BJ (cell line): ENCODE data around the gene TIGD3. TPM values are rescaled to one million over a fixed set of nuclear protein-coding genes. Genes with fewer than 3 reads are reported as not detected.

Experiments used
- CTCF ChIA-PET: fragments of 350-600 bp; formaldehyde crosslinking; extraction: SDS; loops from one replicate; lab custom pipeline; 2021; ENCODE audit warnings: antibody characterized with exemption, inconsistent platforms; lab: Yijun Ruan, JAX
- POLR2A ChIA-PET: fragments of 300-600 bp; sonication (Branson Sonifier 250); formaldehyde crosslinking; extraction: SDS; loops from one replicate; lab custom pipeline; 2021; ENCODE audit warnings: antibody characterized with exemption; lab: Charles Lee
- DNase-seq: peaks from one replicate; pipeline ENCODE4 v3.0.0-alpha.2; 2011; ENCODE audit warnings: low read depth
- H3K27me3 ChIP-seq: 2 replicates; pipeline ENCODE4 v1.6.0; 2011; ENCODE audit warnings: low read length; ENCODE audit not compliant: control insufficient read depth, insufficient read depth
- H3K36me3 ChIP-seq: 2 replicates; pipeline ENCODE4 v1.5.1; 2011; ENCODE audit warnings: low read length; ENCODE audit not compliant: control insufficient read depth, insufficient read depth
- H3K4me3 ChIP-seq: 2 replicates; pipeline ENCODE4 v1.5.1; 2011; ENCODE audit warnings: low read depth, mild to moderate bottlenecking, control low read depth, low read length
- polyA plus RNA-seq: library from polyadenylated mRNA; depleted of rRNA; stranded (reverse); fragments of >200 nt; gene quantifications from 2 replicates; pipeline ENCODE4 v1.2.3, GENCODE V29; 2011
- TF ChIP-seq, protein P1 (sequence below): IDR thresholded peaks from 2 replicates; pipeline ENCODE4 v1.5.1; 2011; ENCODE audit warnings: low read depth, mild to moderate bottlenecking, control low read depth, inconsistent platforms, low read length, moderate library complexity; ENCODE audit not compliant: insufficient read depth

TIGD3 gene
- polyA plus RNA-seq, 1 experiment: 0.06 TPM

DNA sequence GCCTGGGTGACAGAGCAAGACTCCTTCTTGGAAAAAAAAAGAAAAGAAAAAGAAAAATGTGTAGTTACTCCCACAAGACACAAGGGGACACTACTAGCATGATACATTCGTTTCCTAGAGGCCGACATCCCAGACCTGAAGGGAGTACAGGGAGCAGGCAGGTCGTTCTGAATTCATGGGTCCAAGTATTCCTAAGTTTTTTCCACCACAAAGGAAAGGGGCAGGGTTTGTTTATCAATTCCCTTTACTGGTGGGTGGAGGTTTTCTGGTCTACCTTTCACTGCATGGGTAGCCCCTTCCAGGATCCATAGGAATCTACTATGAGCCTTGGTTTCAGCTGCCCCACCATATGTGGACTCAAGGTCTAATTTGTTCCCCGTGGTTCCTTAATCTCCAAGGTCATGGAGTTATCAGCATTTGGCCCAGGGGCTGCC, 11.8 kb downstream of the TIGD3 start:
- ChIA-PET CTCF (interaction anchor here (0.7 to 1.5 kb wide), 9 partner anchors 12 to 227 kb away, joined by 3 to 7 read pairs (median 4); partner anchors contain the start of gene TIGD3), POLR2A (no interaction called here)
- H3K36me3 ChIP-seq: no peaks in the 10 kb centered on the region
- H3K27me3 ChIP-seq: no peaks in the 10 kb centered on the region
- H3K4me3 ChIP-seq: no peak overlapping the region
- TF ChIP-seq, protein P1, sequence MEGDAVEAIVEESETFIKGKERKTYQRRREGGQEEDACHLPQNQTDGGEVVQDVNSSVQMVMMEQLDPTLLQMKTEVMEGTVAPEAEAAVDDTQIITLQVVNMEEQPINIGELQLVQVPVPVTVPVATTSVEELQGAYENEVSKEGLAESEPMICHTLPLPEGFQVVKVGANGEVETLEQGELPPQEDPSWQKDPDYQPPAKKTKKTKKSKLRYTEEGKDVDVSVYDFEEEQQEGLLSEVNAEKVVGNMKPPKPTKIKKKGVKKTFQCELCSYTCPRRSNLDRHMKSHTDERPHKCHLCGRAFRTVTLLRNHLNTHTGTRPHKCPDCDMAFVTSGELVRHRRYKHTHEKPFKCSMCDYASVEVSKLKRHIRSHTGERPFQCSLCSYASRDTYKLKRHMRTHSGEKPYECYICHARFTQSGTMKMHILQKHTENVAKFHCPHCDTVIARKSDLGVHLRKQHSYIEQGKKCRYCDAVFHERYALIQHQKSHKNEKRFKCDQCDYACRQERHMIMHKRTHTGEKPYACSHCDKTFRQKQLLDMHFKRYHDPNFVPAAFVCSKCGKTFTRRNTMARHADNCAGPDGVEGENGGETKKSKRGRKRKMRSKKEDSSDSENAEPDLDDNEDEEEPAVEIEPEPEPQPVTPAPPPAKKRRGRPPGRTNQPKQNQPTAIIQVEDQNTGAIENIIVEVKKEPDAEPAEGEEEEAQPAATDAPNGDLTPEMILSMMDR: peak; percentile 74
- no peak for DNase-seq

DNA sequence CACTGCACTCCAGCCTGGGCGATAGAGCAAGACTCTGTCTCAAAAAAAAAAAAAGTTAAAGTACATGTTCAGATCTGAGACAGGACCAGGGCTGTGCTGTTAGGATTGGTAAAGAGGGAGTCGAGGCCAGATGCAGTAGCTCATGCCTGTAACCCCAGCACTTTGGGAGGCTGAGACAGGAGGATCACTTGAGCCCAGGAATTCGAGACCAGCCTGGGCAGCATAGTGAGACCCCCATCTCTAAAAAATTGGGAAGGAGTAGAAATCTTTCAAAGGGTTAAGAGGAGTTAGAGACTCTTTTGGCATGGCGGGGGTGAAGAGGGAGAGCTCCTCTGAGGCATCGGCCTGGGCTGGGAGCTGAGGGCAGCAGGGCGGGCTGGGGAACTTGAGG, 16.1 kb downstream of the TIGD3 start:
- TF ChIP-seq, protein P1: no peak
- ChIA-PET POLR2A (interaction anchor here (0.7 to 1.3 kb wide), 4 partner anchors 51 to 138 kb away, joined by 3 to 8 read pairs (median 4); partner anchors contain the start of genes MALAT1 and NEAT1), CTCF (interaction anchor here (0.6 to 2.4 kb wide), 11 partner anchors 12 to 514 kb away, joined by 3 to 14 read pairs (median 4); partner anchors contain the start of gene SLC25A45)
- DNase-seq: no peak
- no peaks in the 10 kb centered on the region for H3K27me3 ChIP-seq
- H3K4me3 ChIP-seq: no peak overlapping the region
- H3K36me3 ChIP-seq: no peaks in the 10 kb centered on the region

DNA sequence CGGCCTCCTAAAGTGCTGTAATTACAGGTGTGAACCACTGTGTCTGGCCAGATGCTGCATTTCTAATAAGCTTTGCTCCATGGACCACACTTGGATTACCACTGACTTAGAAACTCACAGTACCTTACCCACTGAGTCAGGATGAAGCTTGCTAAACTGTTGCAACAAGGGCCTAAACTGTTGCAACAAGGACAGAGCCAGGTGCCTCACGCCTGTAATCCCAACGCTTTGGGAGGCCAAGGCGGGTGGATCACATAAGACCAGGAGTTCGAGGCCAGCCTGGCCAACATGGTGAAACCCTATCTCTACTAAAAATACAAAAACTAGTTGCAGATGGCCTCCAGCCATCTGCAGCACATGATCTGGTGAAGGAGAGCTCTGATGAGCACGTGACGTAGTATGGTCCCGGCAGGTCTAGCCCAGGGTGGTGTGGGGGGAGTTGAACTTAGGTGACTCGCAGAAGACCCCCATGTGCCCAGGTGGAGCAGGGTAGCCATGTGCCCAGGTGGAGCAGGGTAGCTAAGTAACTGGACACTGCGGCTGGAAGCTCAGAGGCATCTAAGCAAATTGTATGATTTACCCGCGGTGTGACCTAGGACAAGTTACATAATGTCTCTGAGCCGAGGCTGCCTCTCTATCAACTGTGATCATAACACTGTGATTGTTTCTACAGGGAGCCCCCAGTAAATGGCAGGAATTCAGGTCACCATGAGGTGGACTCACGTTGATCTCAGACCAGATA, 19.5 kb downstream of the TIGD3 start:
- no peaks in the 10 kb centered on the region for H3K27me3 ChIP-seq
- DNase-seq: no peak
- TF ChIP-seq, protein P1: no peak
- H3K4me3 ChIP-seq: no peak overlapping the region
- ChIA-PET POLR2A (no interaction called here), CTCF (interaction anchor here (0.5 to 1.4 kb wide), 5 partner anchors 14 to 137 kb away, joined by 3 to 5 read pairs (median 3); no protein-coding TSS in a partner anchor)
- no peaks in the 10 kb centered on the region for H3K36me3 ChIP-seq

DNA sequence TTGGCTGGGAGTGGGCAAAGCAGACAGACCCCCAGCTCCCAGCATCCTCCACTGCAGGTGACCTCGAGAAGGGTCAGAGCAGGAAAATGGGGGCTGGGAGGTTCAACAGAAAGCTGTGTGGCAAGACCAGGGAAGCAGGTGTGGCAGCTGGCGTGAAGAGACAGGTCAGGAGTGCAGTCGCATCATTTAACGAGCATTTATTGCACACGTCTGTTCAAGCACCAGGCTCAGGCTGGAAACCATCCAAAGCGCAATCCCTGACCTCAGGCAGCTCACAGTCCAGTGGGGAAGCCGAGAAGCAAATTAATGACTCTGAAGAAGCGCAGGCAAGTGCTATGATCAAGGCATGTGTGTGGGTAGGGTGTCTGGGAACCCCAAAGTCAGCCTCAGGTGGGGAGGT, 20.5 kb downstream of the TIGD3 start:
- DNase-seq: no peak

More for the DNA sequence above, 20.5 kb downstream of the TIGD3 start:
- ChIA-PET CTCF (interaction anchor here (0.6 to 1.1 kb wide), 4 partner anchors 12 to 374 kb away, joined by 3 to 5 read pairs (median 4); partner anchors contain the start of gene FRMD8), POLR2A (no interaction called here)
- no peaks in the 10 kb centered on the region for H3K36me3 ChIP-seq
- TF ChIP-seq, protein P1: no peak
- H3K4me3 ChIP-seq: no peak overlapping the region
- H3K27me3 ChIP-seq: no peaks in the 10 kb centered on the region
